IMR-90 (cell line): Measurements from ENCODE around the gene APC2. TPM values are rescaled to one million over a fixed set of nuclear protein-coding genes. Genes with fewer than 3 reads are reported as not detected.

Source experiments
- ATAC-seq: fragments of 200-7000 bp; cut with Tn5 transposase; 2 replicates; pipeline ENCODE4 v1.9.1; 2020; ENCODE audit warnings: low read depth, mild to moderate bottlenecking, moderate library complexity
- BruUV-seq: library from RNA; stranded (reverse); fragments of 400-500 nt; replicated peaks from 2 replicates; lab custom pipeline; 2021; lab: Mats Ljungman, UMichigan
- CTCF ChIA-PET: fragments of 300-600 bp; formaldehyde crosslinking; extraction: SDS; loops from one replicate; lab custom pipeline; 2021; ENCODE audit warnings: antibody characterized with exemption; lab: Yijun Ruan, JAX
- POLR2A ChIA-PET: fragments of 300-600 bp; sonication (Branson Sonifier 250); formaldehyde crosslinking; loops from one replicate; lab custom pipeline; 2022; ENCODE audit warnings: antibody characterized with exemption; ENCODE audit not compliant: unreplicated experiment; lab: Charles Lee
- DNase-seq: peaks from one replicate; pipeline ENCODE4 v3.0.0; 2013
- H2AFZ ChIP-seq: replicated peaks from 2 replicates; pipeline ENCODE3; 2013; ENCODE audit warnings: low read length, mild to moderate bottlenecking; ENCODE audit not compliant: poor library complexity
- H2AK5ac ChIP-seq: 2 replicates; pipeline ENCODE4 v1.6.1; 2013; ENCODE audit warnings: low read depth, low read length, inconsistent platforms
- H2AK9ac ChIP-seq: replicated peaks from 2 replicates; pipeline ENCODE3; 2013; ENCODE audit warnings: mild to moderate bottlenecking, low read depth, low read length, moderate library complexity; ENCODE audit not compliant: poor library complexity
- H2BK120ac ChIP-seq: 2 replicates; pipeline ENCODE4 v1.6.1; 2013; ENCODE audit warnings: low read depth, low read length, inconsistent platforms
- H2BK15ac ChIP-seq: 3 replicates; pipeline ENCODE4 v1.6.1; 2013; ENCODE audit warnings: low read depth, low read length, inconsistent platforms
- H2BK20ac ChIP-seq: 2 replicates; pipeline ENCODE4 v1.6.1; 2013; ENCODE audit warnings: low read depth, mild to moderate bottlenecking, inconsistent platforms, low read length, moderate library complexity
- H2BK5ac ChIP-seq: 2 replicates; pipeline ENCODE4 v1.6.1; 2013; ENCODE audit warnings: mild to moderate bottlenecking, low read depth, low read length, inconsistent platforms; ENCODE audit not compliant: poor library complexity, severe bottlenecking
- H3K14ac ChIP-seq: replicated peaks from 2 replicates; pipeline ENCODE4 v1.6.1; 2013; ENCODE audit warnings: low read depth, low read length, inconsistent platforms
- H3K18ac ChIP-seq: 2 replicates; pipeline ENCODE4 v1.6.1; 2013; ENCODE audit warnings: low read depth, low read length, control low read depth
- H3K23ac ChIP-seq: 2 replicates; pipeline ENCODE4 v1.6.1; 2013; ENCODE audit warnings: low read depth, low read length, inconsistent platforms
- H3K27ac ChIP-seq: 2 replicates; pipeline ENCODE4 v1.5.1; 2013; ENCODE audit warnings: mild to moderate bottlenecking, control low read depth, low read length; ENCODE audit not compliant: insufficient read depth
- H3K27me3 ChIP-seq: 2 replicates; pipeline ENCODE4 v1.6.1; 2013; ENCODE audit warnings: low read length; ENCODE audit not compliant: control insufficient read depth, insufficient read depth
- H3K36me3 ChIP-seq: 2 replicates; pipeline ENCODE4 v1.6.1; 2013; ENCODE audit warnings: low read length, mixed read lengths; ENCODE audit not compliant: control insufficient read depth, insufficient read depth
- H3K4ac ChIP-seq: 2 replicates; pipeline ENCODE4 v1.6.1; 2013; ENCODE audit warnings: low read depth, low read length, inconsistent platforms
- H3K4me1 ChIP-seq: 2 replicates; pipeline ENCODE4 v1.6.1; 2013; ENCODE audit warnings: low read length, mixed read lengths; ENCODE audit not compliant: control insufficient read depth, insufficient read depth
- H3K4me2 ChIP-seq: 2 replicates; pipeline ENCODE4 v1.6.1; 2013; ENCODE audit warnings: low read depth, mild to moderate bottlenecking, control low read depth, low read length, moderate library complexity
- H3K4me3 ChIP-seq: 2 replicates; pipeline ENCODE4 v1.5.1; 2013; ENCODE audit warnings: low read depth, mild to moderate bottlenecking, control low read depth, low read length, moderate library complexity; ENCODE audit not compliant: insufficient read depth
- H3K56ac ChIP-seq: 2 replicates; pipeline ENCODE4 v1.6.1; 2013; ENCODE audit warnings: low read length, inconsistent platforms; ENCODE audit not compliant: insufficient read depth; ENCODE audit errors: extremely low read depth
- H3K79me1 ChIP-seq, 2 experiments: 2 replicates each; pipeline ENCODE4 v1.6.1; 2013; ENCODE audit warnings: low read length in 2 of 2, inconsistent platforms in 1 of 2, low read depth in 1 of 2
- H3K9ac ChIP-seq: 2 replicates; pipeline ENCODE4 v1.6.1; 2013; ENCODE audit warnings: low read depth, low read length, control low read depth
- H3K9me1 ChIP-seq: 2 replicates; pipeline ENCODE4 v1.6.1; 2013; ENCODE audit warnings: low read length, inconsistent platforms; ENCODE audit not compliant: insufficient read depth
- H3K9me3 ChIP-seq: 2 replicates; pipeline ENCODE4 v1.6.1; 2013; ENCODE audit warnings: low read length; ENCODE audit not compliant: control insufficient read depth, insufficient read depth
- H4K20me1 ChIP-seq: 2 replicates; pipeline ENCODE4 v1.6.1; 2013; ENCODE audit warnings: low read length, inconsistent platforms; ENCODE audit not compliant: insufficient read depth
- H4K5ac ChIP-seq: 2 replicates; pipeline ENCODE4 v1.6.1; 2013; ENCODE audit warnings: mild to moderate bottlenecking, low read depth, low read length, control low read depth
- H4K8ac ChIP-seq, 2 experiments: 2 replicates each; pipeline ENCODE4 v1.6.1; 2013; ENCODE audit warnings: low read depth in 2 of 2, low read length in 2 of 2, control low read depth in 1 of 2, inconsistent platforms in 1 of 2
- H4K91ac ChIP-seq: 2 replicates; pipeline ENCODE4 v1.6.1; 2013; ENCODE audit warnings: low read depth, low read length, inconsistent platforms; ENCODE audit not compliant: insufficient read depth
- POLR2A ChIP-seq: IDR thresholded peaks from 2 replicates; pipeline ENCODE4 v1.6.1; 2012; ENCODE audit warnings: mild to moderate bottlenecking, low read depth, low read length
- WGBS, 2 experiments: methylation state at CpG; one replicate each; pipeline versions ENCODE4 v1.1.5 to v1.1.7; 2013; ENCODE audit warnings: missing lambda C conversion rate in 2 of 2; ENCODE audit not compliant: insufficient read length in 1 of 2; ENCODE audit errors: extremely low coverage in 2 of 2; 5-methylcytosine and 5-hydroxymethylcytosine counted together
- dilution Hi-C: fragments of 300-500 bp; cut with HindIII; formaldehyde crosslinking; loops from one replicate; pipeline ENCODE4 v1.14.3; 2018; ENCODE audit warnings: low sequenced_read_pairs; ENCODE audit not compliant: unreplicated experiment
- in situ Hi-C: fragments of 300-500 bp; cut with MboI; formaldehyde crosslinking; loops from 3 replicates; pipeline ENCODE4 v1.14.3; 2019; ENCODE audit warnings: low sequenced_read_pairs, inconsistent platforms, mixed read lengths
- intact Hi-C: fragments of 100-400 bp; cut with micrococcal nuclease; formaldehyde crosslinking; loops from 2 replicates; pipeline ENCODE4 v1.10.0; 2022
- polyA plus RNA-seq, 3 experiments: library from polyadenylated mRNA; depleted of rRNA; stranded (reverse); fragments of >200 nt; gene quantifications; 2 replicates each; pipeline ENCODE4 v1.2.3, GENCODE V29; 2012; ENCODE audit warnings: low replicate concordance in 1 of 3
- total RNA-seq: library from RNA; depleted of rRNA; stranded (reverse); fragments of >200 nt; gene quantifications from 2 replicates; pipeline ENCODE4 v1.2.3, GENCODE V29; 2012
- TF ChIP-seq, protein P1 (sequence below): conservative IDR thresholded peaks from 2 replicates; pipeline ENCODE4 v1.5.1; 2012; ENCODE audit warnings: mild to moderate bottlenecking, low read depth, low read length, improper control_type of control experiment

Gene APC2
- total and polyA plus RNA-seq, 2 of the 4 experiments (the other 2 are of a cell fraction) = 0.36 to 0.41 TPM

DNA sequence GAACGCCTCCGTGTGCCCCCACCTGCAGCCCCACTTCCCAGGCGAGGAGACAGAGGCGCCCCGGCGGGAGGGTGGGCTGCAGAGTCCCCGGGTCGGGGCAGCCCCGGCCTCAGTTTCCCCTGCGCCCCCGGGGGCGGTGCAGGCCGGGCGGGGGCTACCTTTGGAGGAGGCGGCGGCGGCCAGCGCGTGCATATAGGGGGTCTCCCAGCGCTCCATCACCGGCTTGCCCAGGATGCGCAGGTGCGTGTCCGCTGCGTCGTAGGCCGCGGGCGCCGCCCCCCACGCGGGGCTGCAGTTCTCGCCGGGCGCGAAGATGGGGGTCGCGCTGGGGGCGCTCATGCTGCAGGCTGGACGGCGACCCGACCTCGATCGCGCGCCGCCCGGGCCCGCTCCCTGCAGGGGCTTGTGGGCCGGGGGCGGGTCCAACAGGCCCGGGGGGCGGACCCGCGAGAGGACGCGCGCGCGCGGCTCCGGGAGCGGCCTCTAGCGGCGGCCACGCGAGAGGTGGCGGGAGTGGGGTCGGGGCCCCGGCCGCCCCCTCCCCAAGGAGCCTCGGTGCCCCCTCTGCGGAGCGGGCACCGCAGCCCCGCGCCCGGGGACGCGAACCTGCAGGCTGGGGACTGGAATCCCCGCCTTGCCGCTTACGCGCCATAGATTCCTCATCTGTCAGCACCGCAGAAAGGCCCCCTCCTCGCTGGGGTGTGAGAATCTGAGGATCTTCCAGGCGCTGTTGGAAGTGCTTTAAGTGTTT, 48.6 kb upstream of the APC2 start, which contains the start of gene GAMT:
Gene GAMT (minus strand): TSS at position 405 of the 751 bp plus-strand sequence. CDS start 66 bp downstream, at position 339.
- Histone ChIP-seq H3K14ac (no peak within 1 kb of the TSS; the same call in 1 of the 2 replicates), H3K79me1 (peaks cover 0 to 11% of the 10 kb centered on the region in 2 experiments; a peak in 3 of 4 replicates), H3K36me3 (peaks cover 3% of the 10 kb centered on the region; the same call in 1 of the 2 replicates), H4K91ac (no peak within 1 kb of the TSS), H2BK120ac (peak within 1 kb of the TSS; percentile 46; the same call in 1 of the 2 replicates), H3K23ac (peak within 1 kb of the TSS; percentile 24; the same call in 1 of the 2 replicates), H2BK15ac (no peak within 1 kb of the TSS), H2BK5ac (peak within 1 kb of the TSS; percentile 5), H3K4me1 (peaks cover 6% of the 10 kb centered on the region), H2BK20ac (no peak within 1 kb of the TSS), H3K27ac (peak within 1 kb of the TSS; percentile 41; the same call in 1 of the 2 replicates), H3K27me3 (no peaks in the 10 kb centered on the region), H4K20me1 (no peaks in the 10 kb centered on the region), H3K4ac (peak within 1 kb of the TSS; percentile 70), H3K9ac (peak within 1 kb of the TSS; percentile 60), H4K5ac (peak within 1 kb of the TSS; percentile 40), H4K8ac (peak within 1 kb of the TSS; percentile 76 to 78), H3K9me3 (no peaks in the 10 kb centered on the region), H3K4me2 (peak within 1 kb of the TSS; percentile 94), H3K18ac (no peak within 1 kb of the TSS; the same call in 1 of the 2 replicates), H2AK5ac (peak within 1 kb of the TSS; percentile 24), H3K4me3 (peak within 1 kb of the TSS; percentile 71), H2AK9ac (peak within 1 kb of the TSS; percentile 96), H3K56ac (no peak within 1 kb of the TSS), H3K9me1 (no peaks in the 10 kb centered on the region), H2AFZ (peak within 1 kb of the TSS; percentile 97)
- peak; percentile 93 for ATAC-seq
- dilution Hi-C loops (no loop called here), intact Hi-C loops (no loop called here), in situ Hi-C loops (no loop called here)
- ChIA-PET CTCF (interaction anchor here (0.6 kb wide), 1 partner anchor 472 kb away, joined by 3 read pairs; no protein-coding TSS in a partner anchor), POLR2A (no interaction called here)
- no peak for DNase-seq
- TF ChIP-seq POLR2A = no peak
- TF ChIP-seq, protein P1, sequence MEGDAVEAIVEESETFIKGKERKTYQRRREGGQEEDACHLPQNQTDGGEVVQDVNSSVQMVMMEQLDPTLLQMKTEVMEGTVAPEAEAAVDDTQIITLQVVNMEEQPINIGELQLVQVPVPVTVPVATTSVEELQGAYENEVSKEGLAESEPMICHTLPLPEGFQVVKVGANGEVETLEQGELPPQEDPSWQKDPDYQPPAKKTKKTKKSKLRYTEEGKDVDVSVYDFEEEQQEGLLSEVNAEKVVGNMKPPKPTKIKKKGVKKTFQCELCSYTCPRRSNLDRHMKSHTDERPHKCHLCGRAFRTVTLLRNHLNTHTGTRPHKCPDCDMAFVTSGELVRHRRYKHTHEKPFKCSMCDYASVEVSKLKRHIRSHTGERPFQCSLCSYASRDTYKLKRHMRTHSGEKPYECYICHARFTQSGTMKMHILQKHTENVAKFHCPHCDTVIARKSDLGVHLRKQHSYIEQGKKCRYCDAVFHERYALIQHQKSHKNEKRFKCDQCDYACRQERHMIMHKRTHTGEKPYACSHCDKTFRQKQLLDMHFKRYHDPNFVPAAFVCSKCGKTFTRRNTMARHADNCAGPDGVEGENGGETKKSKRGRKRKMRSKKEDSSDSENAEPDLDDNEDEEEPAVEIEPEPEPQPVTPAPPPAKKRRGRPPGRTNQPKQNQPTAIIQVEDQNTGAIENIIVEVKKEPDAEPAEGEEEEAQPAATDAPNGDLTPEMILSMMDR = peak; percentile 48
- 0% methylated on average over 45 of the region's 87 CpGs; no CpG with 5 or more reads in 1 of the 2 experiments for WGBS, 2 experiments
- BruUV-seq = no TSS peak
